Glutamatergic neuron (in vitro differentiated cells): ENCODE data around the gene ATP6V0B. TPM values are rescaled to one million over a fixed set of nuclear protein-coding genes. Genes with fewer than 3 reads are reported as not detected.

Experiments
- DNase-seq: peaks from one replicate; pipeline ENCODE4 v3.0.0; 2022
- H3K27ac Mint-ChIP-seq: one replicate; pipeline ENCODE4 v1.8.0; 2020; ENCODE audit warnings: mild to moderate bottlenecking, mixed read lengths, inconsistent platforms; ENCODE audit not compliant: unreplicated experiment
- H3K27me3 Mint-ChIP-seq: one replicate; pipeline ENCODE4 v1.8.0; 2020; ENCODE audit warnings: mild to moderate bottlenecking, moderate library complexity, mixed read lengths, inconsistent platforms; ENCODE audit not compliant: unreplicated experiment
- H3K36me3 Mint-ChIP-seq: one replicate; pipeline ENCODE4 v1.8.0; 2020; ENCODE audit warnings: mild to moderate bottlenecking, mixed read lengths, inconsistent platforms; ENCODE audit not compliant: unreplicated experiment
- H3K4me1 Mint-ChIP-seq: one replicate; pipeline ENCODE4 v1.8.0; 2020; ENCODE audit warnings: mild to moderate bottlenecking, low read depth, mixed read lengths, inconsistent platforms; ENCODE audit not compliant: unreplicated experiment
- H3K4me3 Mint-ChIP-seq: one replicate; pipeline ENCODE4 v1.8.0; 2020; ENCODE audit warnings: mild to moderate bottlenecking, mixed read lengths, inconsistent platforms; ENCODE audit not compliant: unreplicated experiment
- H3K9me3 Mint-ChIP-seq: one replicate; pipeline ENCODE4 v1.8.0; 2020; ENCODE audit warnings: mild to moderate bottlenecking, moderate library complexity, mixed read lengths, inconsistent platforms; ENCODE audit not compliant: unreplicated experiment
- total RNA-seq: library from RNA; stranded (reverse); fragmentation: NEBNext Ultra II Directional; extraction: Animal tissue kit (Norgen Biotek cat#: 25700); gene quantifications from one replicate; pipeline ENCODE4 v1.2.1, GENCODE V29; 2021; ENCODE audit not compliant: unreplicated experiment
- TF ChIP-seq, protein P1 (sequence below): fragments of 200-600 bp; sonication (generic); IDR thresholded peaks from one replicate; pipeline ENCODE4 v1.5.0; 2021; ENCODE audit not compliant: partially characterized antibody, unreplicated experiment

ATP6V0B gene
- total RNA-seq, 1 donor from 2014 or later, result 208 TPM

DNA sequence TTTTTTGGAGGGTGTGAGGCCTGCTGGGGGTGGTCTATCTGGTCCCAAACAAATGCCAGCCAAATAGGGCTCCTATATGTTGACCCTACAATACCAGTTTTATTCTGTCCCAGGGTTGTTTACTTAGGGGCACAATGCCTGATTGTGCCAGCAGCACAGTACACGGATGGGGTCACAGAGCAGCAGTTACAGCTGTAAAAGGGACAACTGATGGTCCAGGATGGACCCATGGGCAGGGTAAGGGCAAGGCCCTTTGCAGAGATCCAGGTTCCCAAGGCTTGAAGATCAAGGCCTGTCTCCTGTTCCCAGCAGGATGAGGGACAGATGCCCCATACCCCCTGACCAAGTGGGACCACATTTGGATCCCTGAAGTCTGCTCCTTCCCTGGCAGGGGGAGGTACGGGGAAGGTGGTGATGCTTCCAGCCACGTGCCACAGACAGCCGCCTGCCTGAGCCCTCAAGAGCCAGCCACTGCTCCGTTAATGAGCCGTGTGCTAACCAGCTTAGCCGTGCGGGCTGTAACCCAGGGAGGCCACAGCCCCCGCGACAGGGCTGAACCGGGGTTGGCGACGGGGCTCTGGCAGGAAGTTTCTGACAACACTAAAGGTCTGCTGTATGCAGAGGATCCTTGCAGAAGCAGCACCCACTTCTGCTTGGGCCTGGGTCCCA is 38.3 kb downstream of the ATP6V0B start:
- TF ChIP-seq, protein P1, sequence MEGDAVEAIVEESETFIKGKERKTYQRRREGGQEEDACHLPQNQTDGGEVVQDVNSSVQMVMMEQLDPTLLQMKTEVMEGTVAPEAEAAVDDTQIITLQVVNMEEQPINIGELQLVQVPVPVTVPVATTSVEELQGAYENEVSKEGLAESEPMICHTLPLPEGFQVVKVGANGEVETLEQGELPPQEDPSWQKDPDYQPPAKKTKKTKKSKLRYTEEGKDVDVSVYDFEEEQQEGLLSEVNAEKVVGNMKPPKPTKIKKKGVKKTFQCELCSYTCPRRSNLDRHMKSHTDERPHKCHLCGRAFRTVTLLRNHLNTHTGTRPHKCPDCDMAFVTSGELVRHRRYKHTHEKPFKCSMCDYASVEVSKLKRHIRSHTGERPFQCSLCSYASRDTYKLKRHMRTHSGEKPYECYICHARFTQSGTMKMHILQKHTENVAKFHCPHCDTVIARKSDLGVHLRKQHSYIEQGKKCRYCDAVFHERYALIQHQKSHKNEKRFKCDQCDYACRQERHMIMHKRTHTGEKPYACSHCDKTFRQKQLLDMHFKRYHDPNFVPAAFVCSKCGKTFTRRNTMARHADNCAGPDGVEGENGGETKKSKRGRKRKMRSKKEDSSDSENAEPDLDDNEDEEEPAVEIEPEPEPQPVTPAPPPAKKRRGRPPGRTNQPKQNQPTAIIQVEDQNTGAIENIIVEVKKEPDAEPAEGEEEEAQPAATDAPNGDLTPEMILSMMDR, result no peak
- H3K27me3 Mint-ChIP-seq, result peaks cover 4% of the 10 kb centered on the region
- H3K4me1 Mint-ChIP-seq, result no peaks in the 10 kb centered on the region
- H3K27ac Mint-ChIP-seq, result no peak overlapping the region
- no peak overlapping the region for H3K4me3 Mint-ChIP-seq
- H3K36me3 Mint-ChIP-seq, result no peaks in the 10 kb centered on the region
- no peak for DNase-seq
- no peaks in the 10 kb centered on the region for H3K9me3 Mint-ChIP-seq

DNA sequence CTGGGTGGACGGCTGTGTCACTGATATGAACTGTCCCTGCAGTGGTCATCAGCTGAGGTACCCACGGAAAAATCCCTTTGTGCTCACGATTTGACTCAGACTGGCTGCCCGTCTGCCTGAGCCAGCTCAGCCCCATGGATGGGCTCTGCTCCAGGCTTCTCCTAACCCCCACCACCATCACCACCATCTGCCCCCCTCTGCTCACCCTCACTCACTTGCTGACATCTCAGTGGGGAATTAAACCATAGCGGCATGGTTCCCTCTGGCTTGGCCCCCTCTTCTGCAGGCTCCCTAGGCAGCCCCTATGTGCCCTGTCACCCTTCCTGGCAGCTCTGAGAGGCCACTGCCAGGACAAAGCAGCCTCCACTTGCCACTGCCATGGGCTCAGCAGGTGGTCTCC is 39.2 kb downstream of the ATP6V0B start:
- no peak overlapping the region for H3K4me3 Mint-ChIP-seq
- H3K27me3 Mint-ChIP-seq, result peaks cover 4% of the 10 kb centered on the region
- no peak for DNase-seq
- no peaks in the 10 kb centered on the region for H3K36me3 Mint-ChIP-seq
- H3K9me3 Mint-ChIP-seq, result no peaks in the 10 kb centered on the region
- TF ChIP-seq, protein P1, result no peak
- no peaks in the 10 kb centered on the region for H3K4me1 Mint-ChIP-seq
- no peak overlapping the region for H3K27ac Mint-ChIP-seq

DNA sequence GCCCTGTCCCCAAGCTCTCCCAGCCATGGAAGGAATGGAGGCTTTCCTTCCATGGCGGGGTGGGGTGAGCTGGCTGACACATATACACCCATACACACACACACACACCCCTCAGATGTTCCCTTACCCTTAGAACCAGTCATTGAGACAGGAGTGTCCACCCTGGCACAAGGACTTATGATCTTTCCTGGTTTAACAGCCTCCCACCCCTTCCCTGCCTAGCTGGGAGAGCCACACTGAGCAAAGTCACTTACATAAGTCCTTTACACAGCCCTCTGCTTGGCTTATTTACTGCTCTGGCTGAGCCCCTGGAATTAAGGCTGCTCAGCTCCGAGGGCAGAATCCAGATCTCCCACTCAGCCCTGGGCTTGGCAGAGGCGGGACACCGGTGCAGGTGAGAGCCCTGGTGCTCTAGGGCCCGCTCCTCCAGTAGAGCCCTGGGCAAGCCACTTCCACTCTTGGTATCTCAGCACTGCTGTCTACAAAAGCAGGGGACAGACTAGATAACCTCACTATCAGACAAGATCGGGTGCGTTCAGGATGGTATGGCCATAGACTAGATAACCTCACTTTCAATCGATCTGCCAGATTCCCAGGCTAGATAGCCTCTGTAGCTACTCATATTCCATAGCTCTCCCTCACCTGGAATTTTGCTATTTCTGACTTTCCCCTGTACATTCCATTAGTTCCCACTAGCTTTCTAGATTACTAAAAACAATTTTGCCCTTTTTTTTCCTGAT is 39.8 kb downstream of the ATP6V0B start:
- Mint-ChIP-seq H3K4me3 (no peak overlapping the region), H3K27me3 (peaks cover 3% of the 10 kb centered on the region), H3K4me1 (no peaks in the 10 kb centered on the region), H3K9me3 (no peaks in the 10 kb centered on the region), H3K36me3 (no peaks in the 10 kb centered on the region), H3K27ac (no peak overlapping the region)
- DNase-seq, result no peak
- TF ChIP-seq, protein P1, result no peak

DNA sequence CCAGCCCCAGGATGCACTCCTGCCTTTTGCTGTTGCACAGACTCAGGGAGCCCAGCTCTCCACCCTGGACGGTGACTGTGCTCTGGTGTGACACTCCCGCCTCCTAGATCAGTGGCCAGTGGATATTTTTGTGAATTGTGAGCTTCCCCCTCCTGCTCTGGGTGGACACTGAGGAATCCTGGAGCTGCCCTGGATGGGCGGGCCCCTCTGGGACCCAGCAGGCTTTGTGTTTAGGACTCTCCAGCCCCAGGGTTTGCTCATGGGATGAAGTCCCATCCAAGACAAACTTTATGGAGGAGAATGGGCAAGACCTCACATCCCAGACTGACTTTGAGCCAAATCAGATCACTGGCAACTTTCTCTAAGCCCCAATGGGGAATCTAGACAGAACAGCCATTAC is 40.4 kb downstream of the ATP6V0B start:
- Mint-ChIP-seq H3K36me3 (no peaks in the 10 kb centered on the region), H3K9me3 (no peaks in the 10 kb centered on the region), H3K27ac (no peak overlapping the region), H3K27me3 (no peaks in the 10 kb centered on the region), H3K4me1 (no peaks in the 10 kb centered on the region), H3K4me3 (no peak overlapping the region)
- DNase-seq, result no peak
- TF ChIP-seq, protein P1, result no peak
